GM12872 (cell line): ENCODE data around the gene LRMDA.

Experiments
- CTCF ChIP-seq: IDR thresholded peaks from 3 replicates; pipeline ENCODE4 v1.5.1; 2011; ENCODE audit warnings: low read depth, mild to moderate bottlenecking, low read length, moderate library complexity; ENCODE audit not compliant: insufficient read depth

LRMDA gene

GRCh38 chr10:76136961-76137360 is 705.5 kb downstream of the LRMDA start:
- no peak for TF ChIP-seq CTCF

DNA sequence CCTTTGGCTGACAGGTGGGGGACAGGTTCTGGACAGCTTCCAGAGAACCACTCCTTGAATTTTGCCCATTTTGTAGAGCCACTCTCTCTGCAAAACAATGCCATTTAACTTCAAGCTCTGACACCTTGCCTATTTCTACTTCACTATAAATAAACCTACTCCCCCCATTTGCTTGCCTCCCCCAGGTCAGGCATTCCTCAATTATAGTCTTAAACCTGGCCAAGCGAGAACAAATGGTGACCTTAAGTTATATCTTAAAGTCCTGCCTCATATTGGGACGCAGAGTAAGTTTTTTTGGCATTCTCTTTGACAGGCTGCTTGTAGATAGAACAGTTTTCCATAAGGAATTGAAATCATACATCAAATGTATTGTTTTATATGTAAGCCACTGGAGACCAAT is 706.9 kb downstream of the LRMDA start:
- no peak for TF ChIP-seq CTCF

DNA sequence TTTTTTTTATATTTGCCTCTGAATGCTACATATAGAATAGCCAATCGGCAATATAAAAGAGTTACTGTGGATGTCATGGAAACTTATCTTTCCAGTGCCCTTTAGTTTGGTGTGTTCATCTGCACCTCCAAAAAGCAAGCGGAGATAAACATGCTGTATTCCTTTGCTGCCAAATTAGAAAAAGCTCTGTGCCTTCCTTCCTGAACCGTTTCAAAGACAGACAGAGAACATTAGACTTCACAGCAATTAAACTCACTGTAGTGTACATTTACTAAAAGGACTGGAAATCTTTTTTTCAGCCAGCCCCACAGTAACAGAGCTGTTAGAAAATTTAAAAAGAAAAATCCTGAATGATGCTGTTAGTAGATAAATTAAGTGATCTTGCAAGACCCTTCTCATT is 707.5 kb downstream of the LRMDA start:
- TF ChIP-seq CTCF, result no peak

DNA sequence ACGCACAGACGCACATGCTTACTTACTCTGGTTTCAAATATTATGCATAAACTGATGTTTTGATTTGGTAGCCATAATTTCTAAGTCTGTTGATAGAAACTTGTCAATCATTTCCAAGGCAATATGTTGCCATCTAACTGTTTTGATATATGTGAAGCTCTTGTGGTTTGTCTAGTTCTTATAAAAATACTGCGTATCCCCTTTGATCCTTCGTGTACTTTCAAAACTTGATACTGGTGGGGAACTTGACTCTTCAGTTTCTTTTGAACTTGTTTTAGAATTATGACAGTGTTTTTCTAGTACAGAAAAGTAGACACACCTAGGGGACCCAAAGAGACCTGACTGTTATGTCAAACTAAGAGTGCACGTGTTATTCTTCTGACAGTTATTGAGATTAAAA is 708.0 kb downstream of the LRMDA start:
- TF ChIP-seq CTCF, result no peak

GRCh38 chr10:76141376-76141775 is 710.0 kb downstream of the LRMDA start:
- no peak for TF ChIP-seq CTCF

DNA sequence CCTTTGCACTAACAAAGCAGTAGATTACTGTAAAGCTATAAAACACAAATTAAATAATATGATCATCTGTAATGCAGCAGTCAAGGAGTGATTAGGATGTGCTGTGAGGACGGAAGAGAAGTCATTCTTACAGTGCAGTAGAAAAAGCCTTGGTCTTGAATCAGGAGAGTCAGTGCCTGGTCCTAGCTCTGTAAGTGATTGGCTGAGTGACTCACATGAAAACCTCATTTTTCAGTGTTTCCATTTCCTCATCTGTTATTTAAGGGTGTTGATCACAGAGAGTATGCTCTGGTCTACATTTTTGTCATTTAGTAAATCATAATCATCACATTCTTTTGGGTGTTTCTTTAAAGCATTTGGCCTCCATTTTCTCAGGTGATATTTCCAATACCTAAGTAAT is 717.8 kb downstream of the LRMDA start:
- no peak for TF ChIP-seq CTCF

DNA sequence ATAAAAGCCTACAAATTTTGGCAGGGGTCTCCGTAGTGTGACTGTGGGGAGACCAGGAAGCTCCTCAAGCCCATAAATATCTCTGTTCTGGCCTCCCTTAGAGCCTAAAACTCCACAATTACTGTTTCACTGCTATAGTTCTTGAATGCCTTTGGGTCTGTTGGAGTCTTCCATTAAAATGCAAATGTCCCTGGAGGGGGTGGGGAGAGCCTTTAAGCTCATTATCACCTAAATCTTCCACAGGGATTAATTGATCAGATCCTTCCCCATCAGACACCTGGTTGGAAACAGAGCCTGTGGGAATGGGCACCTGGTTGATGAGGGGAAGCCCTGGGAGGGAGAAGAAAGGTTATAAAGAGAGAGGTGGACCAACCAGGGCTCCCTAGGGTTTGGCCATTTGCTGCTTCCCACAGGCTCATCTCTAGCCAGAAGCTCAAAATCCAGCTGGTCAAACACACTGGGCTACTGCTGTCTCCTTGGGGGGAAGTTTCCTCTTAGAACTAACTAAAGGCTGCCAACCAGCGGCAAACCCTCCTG is 718.2 kb downstream of the LRMDA start:
- no peak for TF ChIP-seq CTCF

GRCh38 chr10:76150139-76150875 is 718.9 kb downstream of the LRMDA start:
- TF ChIP-seq CTCF, result no peak
